Natural killer cell (primary cell): ENCODE measurements around the gene PALLD. TPM values are rescaled to one million over a fixed set of nuclear protein-coding genes. Genes with fewer than 3 reads are reported as not detected.
A peak's percentile ranks its signal among the peaks of the same experiment; 100 is the strongest.

Source experiments
- ATAC-seq, 3 donors: fragments of 150-1000 bp in 2 of 3; fragments of 200-7000 bp in 1 of 3; cut with Tn5 transposase; 1 replicate in 1 of 3; 2 replicates in 2 of 3; pipeline ENCODE4 v1.10.0; 2021; ENCODE audit warnings: mild to moderate bottlenecking in 2 of 3, moderate library complexity in 2 of 3
- DNase-seq, 2 donors: peaks; one replicate each; pipeline versions ENCODE4 v3.0.0 to v3.0.0-alpha.2; 2013 to 2021; ENCODE audit warnings: mixed read lengths in 1 of 2
- H3K27ac ChIP-seq: one replicate; pipeline ENCODE4 v1.5.1; 2013; ENCODE audit warnings: mild to moderate bottlenecking, low read length
- H3K27me3 ChIP-seq: one replicate; pipeline ENCODE4 v1.6.1; 2013; ENCODE audit warnings: low read length; ENCODE audit not compliant: control insufficient read depth, insufficient read depth
- H3K36me3 ChIP-seq: one replicate; pipeline ENCODE4 v1.6.1; 2013; ENCODE audit warnings: low read length; ENCODE audit not compliant: control insufficient read depth, insufficient read depth
- H3K4me1 ChIP-seq: one replicate; pipeline ENCODE4 v1.6.1; 2013; ENCODE audit warnings: low read length; ENCODE audit not compliant: control insufficient read depth, insufficient read depth
- H3K4me3 ChIP-seq: one replicate; pipeline ENCODE4 v1.5.1; 2013; ENCODE audit warnings: low read length
- H3K9me3 ChIP-seq: one replicate; pipeline ENCODE4 v1.6.1; 2013; ENCODE audit warnings: low read length; ENCODE audit not compliant: control insufficient read depth, insufficient read depth
- H3K27ac Mint-ChIP-seq, 2 donors: one replicate each; pipeline ENCODE4 v1.8.0; 2022; ENCODE audit warnings: mild to moderate bottlenecking in 2 of 2, mixed read lengths in 2 of 2, moderate library complexity in 1 of 2
- H3K27me3 Mint-ChIP-seq, 2 donors: one replicate each; pipeline ENCODE4 v1.8.0; 2022; ENCODE audit warnings: low read depth in 2 of 2, mixed read lengths in 2 of 2
- H3K36me3 Mint-ChIP-seq: one replicate; pipeline ENCODE4 v1.8.0; 2022; ENCODE audit warnings: mixed read lengths
- H3K4me1 Mint-ChIP-seq, 2 donors: one replicate each; pipeline ENCODE4 v1.8.0; 2022; ENCODE audit warnings: mixed read lengths in 2 of 2
- H3K4me3 Mint-ChIP-seq: one replicate; pipeline ENCODE4 v1.8.0; 2022; ENCODE audit warnings: mild to moderate bottlenecking, moderate library complexity, mixed read lengths
- H3K9me3 Mint-ChIP-seq, 2 donors: one replicate each; pipeline ENCODE4 v1.8.0; 2022; ENCODE audit warnings: mixed read lengths in 2 of 2
- CTCF ChIP-seq: fragments of 200-600 bp; IDR thresholded peaks from one replicate; pipeline ENCODE4 v1.8.0; 2022; ENCODE audit warnings: antibody characterized with exemption
- WGBS: methylation state at CpG from one replicate; pipeline ENCODE4 v1.1.7; 2013; ENCODE audit warnings: missing lambda C conversion rate; ENCODE audit not compliant: insufficient coverage; 5-methylcytosine and 5-hydroxymethylcytosine counted together
- intact Hi-C: fragments of 100-400 bp; cut with micrococcal nuclease; formaldehyde crosslinking; loops from one replicate; pipeline ENCODE4 v1.14.2; 2022
- total RNA-seq, 4 donors: library from RNA; stranded (reverse); fragments of 120-200 nt in 1 of 4; gene quantifications; one replicate each; pipeline versions ENCODE4 v1.2.3 to v1.2.4, GENCODE V29; 2013 to 2022

The PALLD gene
- total RNA-seq, 3 donors from 2014 or later (not counting 1 experiment from before 2014, with no cell fraction given) = 15.1 to 25.4 (median 22.8) TPM

DNA sequence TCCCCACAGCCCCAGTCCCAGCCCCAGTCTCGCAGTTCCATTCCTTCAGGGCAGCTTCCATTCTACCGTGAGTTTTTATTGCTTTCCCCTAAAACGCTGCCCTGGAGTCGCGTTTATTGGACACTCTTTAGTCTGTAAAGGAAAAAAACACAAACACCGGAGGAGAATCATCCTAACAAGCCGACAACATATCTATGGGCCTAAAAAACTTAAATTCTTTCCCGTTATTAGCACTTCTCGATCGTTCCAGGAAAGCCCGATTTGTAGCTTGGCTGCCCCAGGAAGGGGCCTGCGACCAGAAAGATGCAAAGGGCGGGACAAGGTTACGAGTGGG lies 334.7 kb downstream of the PALLD start:
- H3K27ac Mint-ChIP-seq = peak overlapping the region in 1 of 2 donors; percentile 86

DNA sequence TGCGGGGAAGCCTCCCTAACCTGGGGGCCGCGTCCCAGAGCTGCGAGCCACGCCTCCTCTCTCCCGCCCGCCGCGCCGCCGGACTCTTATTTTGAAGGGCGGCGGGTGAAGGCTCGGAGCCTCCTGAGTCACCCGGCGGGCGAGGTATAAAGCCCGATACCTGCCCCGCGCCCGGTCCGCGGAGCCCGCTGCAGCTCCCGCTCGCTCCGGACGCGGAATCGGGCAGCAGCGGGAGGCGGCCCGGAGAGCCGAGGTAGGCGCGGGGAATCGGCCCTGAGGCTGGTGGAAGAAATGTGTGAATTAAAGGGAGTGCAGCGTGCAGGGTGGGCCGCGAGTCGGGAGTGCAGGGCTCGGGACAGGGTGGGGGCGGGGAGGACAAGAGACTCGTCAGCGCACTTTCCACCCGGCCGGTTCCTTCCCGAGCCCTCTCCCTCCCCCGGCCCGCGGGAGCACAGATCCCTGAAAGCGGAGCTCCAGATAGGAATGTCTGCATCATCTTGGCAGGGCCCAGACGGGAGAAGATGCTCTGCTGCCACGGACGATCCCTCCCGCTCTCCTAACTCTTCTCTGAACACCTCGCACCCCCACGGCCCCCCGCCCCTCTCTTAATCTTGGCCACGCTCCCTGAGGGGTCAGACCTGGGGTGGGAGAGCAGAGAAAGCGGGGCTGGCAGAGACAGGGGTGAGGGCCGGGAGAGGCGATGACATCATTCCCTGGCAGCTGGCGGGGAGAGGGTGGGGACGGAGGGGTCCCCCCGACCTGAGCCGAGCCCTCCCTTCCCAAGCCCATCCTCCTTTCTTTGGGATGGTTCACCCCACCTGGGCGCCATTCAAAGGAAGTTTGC lies 335.3 kb downstream of the PALLD start:
- TF ChIP-seq CTCF = no peak
- Histone ChIP-seq H3K36me3 (no peaks in the 10 kb centered on the region), H3K27me3 (peaks cover 24% of the 10 kb centered on the region), H3K4me1 (peaks cover 20% of the 10 kb centered on the region), H3K27ac (no peak overlapping the region), H3K9me3 (no peaks in the 10 kb centered on the region), H3K4me3 (peak overlapping the region; percentile 45)
- Mint-ChIP-seq H3K9me3 (no peaks in the 10 kb centered on the region), H3K4me3 (peak overlapping the region; percentile 84), H3K27ac (peak overlapping the region in 1 of 2 donors; percentile 86), H3K4me1 (peaks cover 6 to 31% of the 10 kb centered on the region in 2 donors), H3K27me3 (peaks cover 52 to 67% of the 10 kb centered on the region in 2 donors), H3K36me3 (no peaks in the 10 kb centered on the region)
- peak; percentile 66 to 68 for DNase-seq
- ATAC-seq = peak; percentile 90 to 95 (median 93)
- WGBS = under 1% methylated on average over 63 of the region's 68 CpGs
- intact Hi-C loops = loop anchor here (1.0 to 10.0 kb wide), 3 partner anchors 15 to 183 kb away; partner anchors contain the start of gene CBR4

More for the DNA sequence above, 334.7 kb downstream of the PALLD start:
- Histone ChIP-seq H3K4me3 (peak overlapping the region; percentile 45), H3K9me3 (no peaks in the 10 kb centered on the region), H3K27ac (no peak overlapping the region), H3K36me3 (no peaks in the 10 kb centered on the region), H3K27me3 (peaks cover 24% of the 10 kb centered on the region), H3K4me1 (peaks cover 20% of the 10 kb centered on the region)
- Mint-ChIP-seq H3K27me3 (peaks cover 51 to 67% of the 10 kb centered on the region in 2 donors), H3K4me1 (peaks cover 6 to 27% of the 10 kb centered on the region in 2 donors), H3K4me3 (peak overlapping the region; percentile 84), H3K36me3 (no peaks in the 10 kb centered on the region), H3K9me3 (no peaks in the 10 kb centered on the region)
- ATAC-seq (peak in 1 of 3 donors; percentile 11), DNase-seq (no peak)
- no peak for TF ChIP-seq CTCF
- 4% methylated on average over 14 of the region's 14 CpGs for WGBS
- intact Hi-C loops = loop anchor here (1.0 to 10.0 kb wide), 3 partner anchors 14 to 183 kb away; partner anchors contain the start of gene CBR4

DNA sequence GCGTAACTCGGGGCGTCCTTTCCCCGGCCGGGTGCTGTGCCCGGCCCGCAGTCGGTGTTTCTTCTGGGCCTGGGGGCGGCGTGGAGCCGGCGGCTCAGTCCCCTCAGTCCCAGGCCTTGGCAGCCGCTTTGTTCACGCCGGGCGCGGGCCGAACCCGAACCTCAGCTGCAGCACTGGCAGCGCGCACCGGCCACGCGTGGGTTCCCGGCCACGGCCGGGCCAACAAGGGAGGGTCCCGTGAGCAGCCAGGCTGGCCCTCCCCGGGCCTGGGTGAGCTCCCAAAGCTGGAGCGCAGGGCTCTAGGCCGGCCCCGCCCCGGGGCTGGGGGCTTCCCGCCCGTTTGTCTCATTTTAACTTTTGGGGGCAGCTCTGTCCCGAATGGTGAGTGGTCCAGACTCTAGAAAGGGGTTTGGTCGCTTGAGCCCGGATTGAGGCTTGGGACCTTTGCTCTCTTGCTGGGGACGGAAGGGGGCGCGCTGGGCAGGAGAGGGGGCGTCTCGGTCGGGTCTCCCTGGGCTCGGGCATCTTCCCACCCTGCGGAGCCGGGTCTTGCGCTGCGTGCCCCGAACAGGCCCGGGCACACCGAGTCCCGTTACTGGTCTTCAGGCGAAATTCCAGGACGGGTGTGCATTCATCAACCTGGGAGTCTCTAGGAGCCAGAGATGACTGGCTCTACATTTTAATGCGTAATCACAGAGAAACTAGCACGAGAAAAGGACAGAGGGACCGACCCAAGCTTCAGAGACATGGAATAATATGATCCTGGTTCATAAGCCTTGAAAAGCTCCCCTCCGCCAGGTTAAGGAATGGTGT lies 336.1 kb downstream of the PALLD start:
- DNase-seq = peak in 1 of 2 donors; percentile 17
- Histone ChIP-seq H3K36me3 (no peaks in the 10 kb centered on the region), H3K27ac (no peak overlapping the region), H3K27me3 (peaks cover 24% of the 10 kb centered on the region), H3K9me3 (no peaks in the 10 kb centered on the region), H3K4me3 (peak overlapping the region; percentile 45), H3K4me1 (peaks cover 20% of the 10 kb centered on the region)
- no peak for TF ChIP-seq CTCF
- Mint-ChIP-seq H3K9me3 (no peaks in the 10 kb centered on the region), H3K27ac (peak overlapping the region in 1 of 2 donors; percentile 86), H3K36me3 (no peaks in the 10 kb centered on the region), H3K4me1 (peaks cover 6 to 31% of the 10 kb centered on the region in 2 donors), H3K27me3 (peaks cover 54 to 72% of the 10 kb centered on the region in 2 donors), H3K4me3 (peak overlapping the region; percentile 84)
- peak; percentile 4 to 28 (median 11) for ATAC-seq
- intact Hi-C loops = loop anchor here (5.0 to 10.0 kb wide), 2 partner anchors 44 to 182 kb away; partner anchors contain the start of gene CBR4
- WGBS = 12% methylated on average over 59 of the region's 59 CpGs
